ENCODE measurements around the gene PDE4D. TPM values are rescaled to one million over a fixed set of nuclear protein-coding genes. Genes with fewer than 3 reads are reported as not detected.

The PDE4D gene
- total RNA-seq, 1 donor from 2014 or later, result 28.2 TPM

GRCh38 chr5:59216841-59217240 lies 676.7 kb downstream of the PDE4D start:
- Mint-ChIP-seq H3K36me3 (ENCODE audit: low read depth) (peaks cover 9% of the 10 kb centered on the region), H3K4me1 (peaks cover 3% of the 10 kb centered on the region), H3K9me3 (no peaks in the 10 kb centered on the region), H3K27ac (no peak overlapping the region), H3K4me3 (no peak overlapping the region), H3K27me3 (no peaks in the 10 kb centered on the region)
- ATAC-seq (ENCODE audit: low read depth) (no peak), DNase-seq (no peak)
- TF ChIP-seq CTCF (IDR thresholded peaks at IDR 0.05), result no peak
- intact Hi-C loops (cut with micrococcal nuclease), result no loop called here
- POLR2A ChIA-PET, result interaction anchor here (0.5 kb wide), 1 partner anchor 465 kb away, joined by 3 read pairs; no protein-coding TSS in a partner anchor
- CTCF ChIA-PET, result interaction anchor here (1.6 kb wide), 3 partner anchors 8 to 163 kb away, joined by 4 to 6 read pairs (median 5); no protein-coding TSS in a partner anchor

- Mint-ChIP-seq H3K27ac (no peak overlapping the region), H3K4me3 (no peak overlapping the region), H3K9me3 (no peaks in the 10 kb centered on the region), H3K36me3 (ENCODE audit: low read depth) (peaks cover 9% of the 10 kb centered on the region), H3K27me3 (no peaks in the 10 kb centered on the region), H3K4me1 (no peaks in the 10 kb centered on the region)
- ATAC-seq (ENCODE audit: low read depth), result no peak
- no peak for TF ChIP-seq CTCF (IDR thresholded peaks at IDR 0.05)
- DNase-seq, result no peak
- POLR2A ChIA-PET, result no interaction called here
- CTCF ChIA-PET, result interaction anchor here (1.1 to 1.2 kb wide), 2 partner anchors 155 to 176 kb away, joined by 3 read pairs; no protein-coding TSS in a partner anchor
- intact Hi-C loops (cut with micrococcal nuclease), result no loop called here
Observed at GRCh38 chr5:59212596-59212995, 680.9 kb downstream of the PDE4D start.

GRCh38 chr5:59209758-59210359 lies 683.7 kb downstream of the PDE4D start:
- Mint-ChIP-seq H3K4me3 (no peak overlapping the region), H3K27ac (no peak overlapping the region), H3K4me1 (no peaks in the 10 kb centered on the region), H3K9me3 (no peaks in the 10 kb centered on the region), H3K27me3 (no peaks in the 10 kb centered on the region), H3K36me3 (ENCODE audit: low read depth) (peaks cover 8% of the 10 kb centered on the region)
- ATAC-seq (ENCODE audit: low read depth) (no peak), DNase-seq (no peak)
- ChIA-PET CTCF (no interaction called here), POLR2A (no interaction called here)
- intact Hi-C loops (cut with micrococcal nuclease), result no loop called here
- no peak for TF ChIP-seq CTCF (IDR thresholded peaks at IDR 0.05)

GRCh38 chr5:59208474-59208873 lies 685.1 kb downstream of the PDE4D start:
- TF ChIP-seq CTCF (IDR thresholded peaks at IDR 0.05), result no peak
- intact Hi-C loops (cut with micrococcal nuclease), result no loop called here
- ATAC-seq (ENCODE audit: low read depth) (no peak), DNase-seq (no peak)
- H3K9me3 Mint-ChIP-seq, result no peaks in the 10 kb centered on the region
- H3K4me3 Mint-ChIP-seq, result no peak overlapping the region
- no peaks in the 10 kb centered on the region for H3K27me3 Mint-ChIP-seq
- POLR2A ChIA-PET, result no interaction called here
- H3K27ac Mint-ChIP-seq, result no peak overlapping the region
- no peaks in the 10 kb centered on the region for H3K36me3 Mint-ChIP-seq (ENCODE audit: low read depth)
- CTCF ChIA-PET, result interaction anchor here (1.2 kb wide), 1 partner anchor 9 kb away, joined by 5 read pairs; no protein-coding TSS in a partner anchor
- H3K4me1 Mint-ChIP-seq, result no peaks in the 10 kb centered on the region

- CTCF ChIA-PET, result no interaction called here
Observed at GRCh38 chr5:59207401-59207800, 686.1 kb downstream of the PDE4D start.

More at GRCh38 chr5:59207401-59207800, 686.1 kb downstream of the PDE4D start:
- intact Hi-C loops (cut with micrococcal nuclease), result no loop called here
- no peak overlapping the region for H3K27ac Mint-ChIP-seq
- H3K4me3 Mint-ChIP-seq, result no peak overlapping the region
- H3K36me3 Mint-ChIP-seq (ENCODE audit: low read depth), result no peaks in the 10 kb centered on the region
- H3K9me3 Mint-ChIP-seq, result no peaks in the 10 kb centered on the region
- no peak for TF ChIP-seq CTCF (IDR thresholded peaks at IDR 0.05)
- POLR2A ChIA-PET, result no interaction called here
- no peak for ATAC-seq (ENCODE audit: low read depth)
- no peaks in the 10 kb centered on the region for H3K27me3 Mint-ChIP-seq
- no peaks in the 10 kb centered on the region for H3K4me1 Mint-ChIP-seq
- DNase-seq, result no peak
